GM23338 (cell line): Measurements from ENCODE around the gene SF3A1. TPM values are rescaled to one million over a fixed set of nuclear protein-coding genes. Genes with fewer than 3 reads are reported as not detected.

ENCODE experiments used
- ATAC-seq: fragments of 200-7000 bp; cut with Tn5 transposase; 3 replicates; pipeline ENCODE4 v1.9.1; 2020
- DNase-seq: peaks from one replicate; pipeline ENCODE4 v3.0.0-alpha.2; 2015; ENCODE audit warnings: low spot score
- H2AFZ ChIP-seq: fragments of 200-600 bp; sonication (generic); 2 replicates; pipeline ENCODE4 v1.8.0; 2016; ENCODE audit warnings: antibody characterized with exemption, mild to moderate bottlenecking, moderate library complexity
- H3F3A ChIP-seq: fragments of 200-600 bp; sonication (generic); replicated peaks from 2 replicates; pipeline ENCODE4 v1.8.0; 2017; ENCODE audit warnings: antibody characterized with exemption, mixed run types, low read depth
- H3K27ac ChIP-seq: fragments of 200-600 bp; sonication (generic); 2 replicates; pipeline ENCODE4 v1.6.1; 2016; ENCODE audit warnings: low read depth
- H3K27me3 ChIP-seq: fragments of 200-600 bp; sonication (generic); 2 replicates; pipeline ENCODE4 v1.8.0; 2016; ENCODE audit warnings: mild to moderate bottlenecking, mixed run types, moderate library complexity; ENCODE audit not compliant: insufficient read depth
- H3K36me3 ChIP-seq: fragments of 200-600 bp; sonication (generic); 2 replicates; pipeline ENCODE4 v1.8.0; 2016; ENCODE audit warnings: mild to moderate bottlenecking; ENCODE audit not compliant: insufficient read depth
- H3K4me1 ChIP-seq: fragments of 200-600 bp; sonication (generic); 2 replicates; pipeline ENCODE4 v1.8.0; 2016; ENCODE audit warnings: mild to moderate bottlenecking, moderate library complexity; ENCODE audit not compliant: insufficient read depth
- H3K4me2 ChIP-seq: fragments of 200-600 bp; sonication (generic); 2 replicates; pipeline ENCODE4 v1.7.1; 2017; ENCODE audit warnings: mixed run types
- H3K4me3 ChIP-seq: fragments of 200-600 bp; sonication (generic); 2 replicates; pipeline ENCODE4 v1.6.1; 2016; ENCODE audit warnings: mixed run types
- H3K79me2 ChIP-seq: fragments of 200-600 bp; sonication (generic); replicated peaks from 2 replicates; pipeline ENCODE4 v1.8.0; 2017; ENCODE audit warnings: mild to moderate bottlenecking; ENCODE audit not compliant: insufficient read depth
- H3K9me2 ChIP-seq: fragments of 200-600 bp; sonication (generic); 2 replicates; pipeline ENCODE4 v1.8.0; 2017; ENCODE audit not compliant: insufficient read depth
- H4K20me1 ChIP-seq: fragments of 200-600 bp; sonication (generic); replicated peaks from 2 replicates; pipeline ENCODE4 v1.8.0; 2017; ENCODE audit warnings: mild to moderate bottlenecking; ENCODE audit not compliant: insufficient read depth
- H3K27ac Mint-ChIP-seq: 2 replicates; pipeline ENCODE4 v1.8.0; 2020; ENCODE audit warnings: inconsistent platforms, mild to moderate bottlenecking, moderate library complexity, mixed read lengths
- H3K27me3 Mint-ChIP-seq: 3 replicates; pipeline ENCODE4 v1.8.0; 2022; ENCODE audit warnings: low read depth, mild to moderate bottlenecking, moderate library complexity, mixed read lengths, inconsistent platforms; ENCODE audit not compliant: insufficient read depth, poor library complexity
- H3K36me3 Mint-ChIP-seq: 3 replicates; pipeline ENCODE4 v1.8.0; 2021; ENCODE audit warnings: low read depth, mild to moderate bottlenecking, inconsistent platforms, moderate library complexity, mixed read lengths
- H3K4me1 Mint-ChIP-seq: 3 replicates; pipeline ENCODE4 v1.8.0; 2020; ENCODE audit warnings: mild to moderate bottlenecking, inconsistent platforms, mixed read lengths
- H3K4me3 Mint-ChIP-seq: 3 replicates; pipeline ENCODE4 v1.8.0; 2021; ENCODE audit warnings: moderate library complexity, mild to moderate bottlenecking, inconsistent platforms, mixed read lengths
- H3K9me3 Mint-ChIP-seq: 3 replicates; pipeline ENCODE4 v1.8.0; 2020; ENCODE audit warnings: moderate library complexity, mild to moderate bottlenecking, inconsistent platforms, mixed read lengths
- EZH2phosphoT487 ChIP-seq: fragments of 200-600 bp; sonication (generic); IDR thresholded peaks from one replicate; pipeline ENCODE4 v1.8.1; 2018; ENCODE audit warnings: antibody characterized with exemption; ENCODE audit not compliant: unreplicated experiment
- NANOG ChIP-seq: IDR thresholded peaks from 2 replicates; pipeline ENCODE4 v1.6.1; 2016; ENCODE audit warnings: antibody characterized with exemption, borderline replicate concordance
- POLR2AphosphoS5 ChIP-seq: IDR thresholded peaks from 2 replicates; pipeline ENCODE4 v1.6.1; 2016; ENCODE audit warnings: antibody characterized with exemption, low read depth
- ZNF114 ChIP-seq: fragments of 250-450 bp; sonication (Bioruptor Pico); IDR thresholded peaks from 2 replicates; pipeline ENCODE4 v1.5.0; 2020; ENCODE audit warnings: mild to moderate bottlenecking, moderate library complexity
- ZNF331 ChIP-seq: fragments of 250-450 bp; sonication (Bioruptor Pico); IDR thresholded peaks from 2 replicates; pipeline ENCODE4 v1.5.0; 2020; ENCODE audit warnings: low read depth, mild to moderate bottlenecking, moderate library complexity
- polyA plus RNA-seq: library from polyadenylated mRNA; unstranded; fragments of >200 nt; fragmentation: Nextera tagmentation; extraction: Ambion mirVana; gene quantifications from 2 replicates; pipeline ENCODE4 v1.2.1, GENCODE V29; 2016
- total RNA-seq: library from RNA; depleted of rRNA; stranded (reverse); fragments of >200 nt; shearing (Covaris generic); gene quantifications from 2 replicates; pipeline ENCODE4 v1.2.3, GENCODE V29; 2014
- TF ChIP-seq, protein P1 (sequence below): IDR thresholded peaks from 2 replicates; pipeline ENCODE4 v1.6.1; 2016; ENCODE audit warnings: antibody characterized with exemption
- TF ChIP-seq, protein P2 (sequence below): IDR thresholded peaks from one replicate; pipeline ENCODE4 v1.6.1; 2018; ENCODE audit warnings: antibody characterized with exemption; ENCODE audit not compliant: unreplicated experiment
- TF ChIP-seq, protein P3 (sequence below), 2 experiments: fragments of 200-600 bp in 1 of 2; sonication (generic) in 1 of 2; conservative IDR thresholded peaks; 2 replicates each; pipeline versions ENCODE4 v1.5.1 to v1.6.1; 2016 to 2017; ENCODE audit warnings: antibody characterized with exemption in 2 of 2, low read depth in 2 of 2, mild to moderate bottlenecking in 2 of 2, moderate library complexity in 1 of 2

The SF3A1 gene
- total and polyA plus RNA-seq, 2 experiments from 2014 or later: 107 to 108 TPM

DNA sequence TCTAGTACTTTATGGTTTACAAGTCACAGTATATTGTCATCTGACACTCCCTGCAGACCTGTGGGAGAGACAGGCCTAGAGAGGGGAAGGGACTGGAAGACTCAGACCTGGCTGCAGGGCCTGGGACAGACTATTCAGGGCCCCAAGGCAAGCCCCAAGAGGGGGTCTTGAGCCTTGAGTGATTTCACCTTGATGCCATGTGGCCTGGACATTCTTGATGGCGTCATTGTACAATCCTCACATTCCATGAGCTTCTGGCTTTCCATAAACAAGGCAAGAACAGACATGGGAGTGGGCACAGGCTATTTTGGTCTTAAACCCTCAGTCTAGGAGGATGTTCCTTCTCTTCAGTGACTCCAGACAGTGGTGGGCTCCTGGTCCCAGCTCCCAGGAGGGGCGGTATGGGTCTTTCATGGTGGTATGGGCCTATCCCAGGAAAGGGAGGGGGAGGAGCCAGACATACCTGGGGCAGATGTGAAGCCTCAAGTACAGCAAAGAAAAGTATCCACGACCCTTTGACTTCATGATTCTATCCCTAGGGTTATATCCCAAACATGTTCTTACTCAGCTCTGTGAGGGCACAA is 28.1 kb downstream of the SF3A1 start:
- Histone ChIP-seq H3K4me1 (peaks cover 6% of the 10 kb centered on the region), H3K4me2 (no peak overlapping the region), H3K79me2 (no peaks in the 10 kb centered on the region), H3K9me2 (no peaks in the 10 kb centered on the region), H4K20me1 (peaks cover 11% of the 10 kb centered on the region; the same call in 1 of the 2 replicates), H3F3A (peaks cover 9% of the 10 kb centered on the region), H2AFZ (no peak overlapping the region), H3K36me3 (peaks cover 7% of the 10 kb centered on the region; the same call in 1 of the 2 replicates), H3K27ac (peak overlapping the region; percentile 7; the same call in 1 of the 2 replicates), H3K4me3 (no peak overlapping the region), H3K27me3 (no peaks in the 10 kb centered on the region)
- DNase-seq (peak; percentile 39), ATAC-seq (no peak)
- peaks cover 25% of the 10 kb centered on the region for H3K4me1 Mint-ChIP-seq
- peaks cover 27% of the 10 kb centered on the region for H3K36me3 Mint-ChIP-seq
- TF ChIP-seq ZNF114 (CRISPR knock-in tag) (no peak), POLR2AphosphoS5 (no peak), EZH2phosphoT487 (no peak), NANOG (no peak), ZNF331 (CRISPR knock-in tag) (no peak)
- TF ChIP-seq, protein P1, sequence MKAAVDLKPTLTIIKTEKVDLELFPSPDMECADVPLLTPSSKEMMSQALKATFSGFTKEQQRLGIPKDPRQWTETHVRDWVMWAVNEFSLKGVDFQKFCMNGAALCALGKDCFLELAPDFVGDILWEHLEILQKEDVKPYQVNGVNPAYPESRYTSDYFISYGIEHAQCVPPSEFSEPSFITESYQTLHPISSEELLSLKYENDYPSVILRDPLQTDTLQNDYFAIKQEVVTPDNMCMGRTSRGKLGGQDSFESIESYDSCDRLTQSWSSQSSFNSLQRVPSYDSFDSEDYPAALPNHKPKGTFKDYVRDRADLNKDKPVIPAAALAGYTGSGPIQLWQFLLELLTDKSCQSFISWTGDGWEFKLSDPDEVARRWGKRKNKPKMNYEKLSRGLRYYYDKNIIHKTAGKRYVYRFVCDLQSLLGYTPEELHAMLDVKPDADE: no peak
- TF ChIP-seq, protein P2, sequence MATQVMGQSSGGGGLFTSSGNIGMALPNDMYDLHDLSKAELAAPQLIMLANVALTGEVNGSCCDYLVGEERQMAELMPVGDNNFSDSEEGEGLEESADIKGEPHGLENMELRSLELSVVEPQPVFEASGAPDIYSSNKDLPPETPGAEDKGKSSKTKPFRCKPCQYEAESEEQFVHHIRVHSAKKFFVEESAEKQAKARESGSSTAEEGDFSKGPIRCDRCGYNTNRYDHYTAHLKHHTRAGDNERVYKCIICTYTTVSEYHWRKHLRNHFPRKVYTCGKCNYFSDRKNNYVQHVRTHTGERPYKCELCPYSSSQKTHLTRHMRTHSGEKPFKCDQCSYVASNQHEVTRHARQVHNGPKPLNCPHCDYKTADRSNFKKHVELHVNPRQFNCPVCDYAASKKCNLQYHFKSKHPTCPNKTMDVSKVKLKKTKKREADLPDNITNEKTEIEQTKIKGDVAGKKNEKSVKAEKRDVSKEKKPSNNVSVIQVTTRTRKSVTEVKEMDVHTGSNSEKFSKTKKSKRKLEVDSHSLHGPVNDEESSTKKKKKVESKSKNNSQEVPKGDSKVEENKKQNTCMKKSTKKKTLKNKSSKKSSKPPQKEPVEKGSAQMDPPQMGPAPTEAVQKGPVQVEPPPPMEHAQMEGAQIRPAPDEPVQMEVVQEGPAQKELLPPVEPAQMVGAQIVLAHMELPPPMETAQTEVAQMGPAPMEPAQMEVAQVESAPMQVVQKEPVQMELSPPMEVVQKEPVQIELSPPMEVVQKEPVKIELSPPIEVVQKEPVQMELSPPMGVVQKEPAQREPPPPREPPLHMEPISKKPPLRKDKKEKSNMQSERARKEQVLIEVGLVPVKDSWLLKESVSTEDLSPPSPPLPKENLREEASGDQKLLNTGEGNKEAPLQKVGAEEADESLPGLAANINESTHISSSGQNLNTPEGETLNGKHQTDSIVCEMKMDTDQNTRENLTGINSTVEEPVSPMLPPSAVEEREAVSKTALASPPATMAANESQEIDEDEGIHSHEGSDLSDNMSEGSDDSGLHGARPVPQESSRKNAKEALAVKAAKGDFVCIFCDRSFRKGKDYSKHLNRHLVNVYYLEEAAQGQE: no peak
- H3K27ac Mint-ChIP-seq: no peak overlapping the region
- peaks cover 5% of the 10 kb centered on the region for H3K27me3 Mint-ChIP-seq
- H3K4me3 Mint-ChIP-seq: no peak overlapping the region
- no peaks in the 10 kb centered on the region for H3K9me3 Mint-ChIP-seq

DNA sequence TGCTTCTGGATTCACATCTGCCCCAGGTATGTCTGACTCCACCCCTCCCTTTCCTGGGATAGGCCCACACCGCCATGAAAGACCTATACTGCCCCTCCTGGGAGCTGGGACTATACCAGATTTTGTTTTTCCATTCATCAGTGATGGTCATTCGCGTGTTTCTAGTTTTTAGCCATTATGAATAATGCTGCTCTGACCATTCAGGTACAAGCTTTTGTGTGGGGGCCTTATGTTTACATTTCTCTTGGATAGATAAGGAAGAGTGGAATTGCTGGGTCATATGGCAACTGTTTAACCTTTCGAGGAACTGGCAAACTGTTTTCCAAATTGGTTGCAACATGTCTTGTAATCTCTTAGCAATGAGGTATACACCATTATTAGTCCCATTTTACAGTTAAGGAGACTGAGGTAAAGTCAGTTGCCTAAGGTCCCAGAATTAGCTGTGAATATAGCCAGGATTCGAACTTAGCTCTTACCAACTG is 28.8 kb downstream of the SF3A1 start:
- peak overlapping the region; percentile 83; the same call in 1 of the 2 replicates for H3K27ac Mint-ChIP-seq
- TF ChIP-seq, protein P3, sequence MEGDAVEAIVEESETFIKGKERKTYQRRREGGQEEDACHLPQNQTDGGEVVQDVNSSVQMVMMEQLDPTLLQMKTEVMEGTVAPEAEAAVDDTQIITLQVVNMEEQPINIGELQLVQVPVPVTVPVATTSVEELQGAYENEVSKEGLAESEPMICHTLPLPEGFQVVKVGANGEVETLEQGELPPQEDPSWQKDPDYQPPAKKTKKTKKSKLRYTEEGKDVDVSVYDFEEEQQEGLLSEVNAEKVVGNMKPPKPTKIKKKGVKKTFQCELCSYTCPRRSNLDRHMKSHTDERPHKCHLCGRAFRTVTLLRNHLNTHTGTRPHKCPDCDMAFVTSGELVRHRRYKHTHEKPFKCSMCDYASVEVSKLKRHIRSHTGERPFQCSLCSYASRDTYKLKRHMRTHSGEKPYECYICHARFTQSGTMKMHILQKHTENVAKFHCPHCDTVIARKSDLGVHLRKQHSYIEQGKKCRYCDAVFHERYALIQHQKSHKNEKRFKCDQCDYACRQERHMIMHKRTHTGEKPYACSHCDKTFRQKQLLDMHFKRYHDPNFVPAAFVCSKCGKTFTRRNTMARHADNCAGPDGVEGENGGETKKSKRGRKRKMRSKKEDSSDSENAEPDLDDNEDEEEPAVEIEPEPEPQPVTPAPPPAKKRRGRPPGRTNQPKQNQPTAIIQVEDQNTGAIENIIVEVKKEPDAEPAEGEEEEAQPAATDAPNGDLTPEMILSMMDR (conservative IDR thresholded peaks at IDR 0.05; ENCODE audit: low read depth in 2 of 2): peak; percentile 46 to 55
- TF ChIP-seq, protein P2: no peak
- no peak for TF ChIP-seq EZH2phosphoT487
- Histone ChIP-seq H3K27ac (peak overlapping the region; percentile 7; the same call in 1 of the 2 replicates), H3F3A (peaks cover 9% of the 10 kb centered on the region), H3K36me3 (peaks cover 7% of the 10 kb centered on the region; the same call in 1 of the 2 replicates), H3K4me2 (no peak overlapping the region), H3K4me1 (peaks cover 6% of the 10 kb centered on the region), H4K20me1 (peaks cover 11% of the 10 kb centered on the region; the same call in 1 of the 2 replicates), H3K79me2 (no peaks in the 10 kb centered on the region), H3K4me3 (no peak overlapping the region), H3K9me2 (no peaks in the 10 kb centered on the region), H2AFZ (no peak overlapping the region), H3K27me3 (no peaks in the 10 kb centered on the region)
- H3K27me3 Mint-ChIP-seq: peaks cover 5% of the 10 kb centered on the region
- no peaks in the 10 kb centered on the region for H3K9me3 Mint-ChIP-seq
- peaks cover 20% of the 10 kb centered on the region for H3K36me3 Mint-ChIP-seq
- H3K4me3 Mint-ChIP-seq: peak overlapping the region; percentile 70
- ATAC-seq: peak; percentile 72
- DNase-seq: peak; percentile 72
- H3K4me1 Mint-ChIP-seq: peaks cover 25% of the 10 kb centered on the region
